Body of pancreas (tissue), 4 donors: ENCODE measurements around the gene PXDN.

Experiments
- POLR2A ChIP-seq, 3 donors: fragments of 450-650 bp; IDR thresholded peaks; one replicate each; pipeline ENCODE4 v1.6.1; 2016; ENCODE audit warnings: antibody characterized with exemption in 3 of 3, mild to moderate bottlenecking in 2 of 3
- TF ChIP-seq, protein P1 (sequence below), 7 experiments: fragments of 450-650 bp in 4 of 7; fragments of 200-600 bp in 3 of 7; sonication (generic) in 3 of 7; IDR thresholded peaks; one replicate each; pipeline ENCODE4 v1.5.1; 2016 to 2019; ENCODE audit warnings: antibody characterized with exemption in 7 of 7

GRCh38 chr2:1688161-1688560, 56.2 kb downstream of the PXDN start:
- no peak for TF ChIP-seq POLR2A (IDR thresholded peaks at IDR 0.05)
- TF ChIP-seq, protein P1, sequence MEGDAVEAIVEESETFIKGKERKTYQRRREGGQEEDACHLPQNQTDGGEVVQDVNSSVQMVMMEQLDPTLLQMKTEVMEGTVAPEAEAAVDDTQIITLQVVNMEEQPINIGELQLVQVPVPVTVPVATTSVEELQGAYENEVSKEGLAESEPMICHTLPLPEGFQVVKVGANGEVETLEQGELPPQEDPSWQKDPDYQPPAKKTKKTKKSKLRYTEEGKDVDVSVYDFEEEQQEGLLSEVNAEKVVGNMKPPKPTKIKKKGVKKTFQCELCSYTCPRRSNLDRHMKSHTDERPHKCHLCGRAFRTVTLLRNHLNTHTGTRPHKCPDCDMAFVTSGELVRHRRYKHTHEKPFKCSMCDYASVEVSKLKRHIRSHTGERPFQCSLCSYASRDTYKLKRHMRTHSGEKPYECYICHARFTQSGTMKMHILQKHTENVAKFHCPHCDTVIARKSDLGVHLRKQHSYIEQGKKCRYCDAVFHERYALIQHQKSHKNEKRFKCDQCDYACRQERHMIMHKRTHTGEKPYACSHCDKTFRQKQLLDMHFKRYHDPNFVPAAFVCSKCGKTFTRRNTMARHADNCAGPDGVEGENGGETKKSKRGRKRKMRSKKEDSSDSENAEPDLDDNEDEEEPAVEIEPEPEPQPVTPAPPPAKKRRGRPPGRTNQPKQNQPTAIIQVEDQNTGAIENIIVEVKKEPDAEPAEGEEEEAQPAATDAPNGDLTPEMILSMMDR (IDR thresholded peaks at IDR 0.05): no peak
